ENCODE measurements around the gene CNTNAP4. TPM values are rescaled to one million over a fixed set of nuclear protein-coding genes. Genes with fewer than 3 reads are reported as not detected.

Gene CNTNAP4
- total and polyA plus RNA-seq, 10 donors: 0.23 TPM; not detected in 9

- 49 to 71% (median 59%) methylated on average over 3 of the region's 3 CpGs for WGBS, 5 donors
- Histone ChIP-seq H3K4me1 (no peaks in the 10 kb centered on the region), H3K27ac (no peak overlapping the region), H3K4me3 (no peak overlapping the region), H3K27me3 (replicated peaks in 1 of 7) (no peaks in the 10 kb centered on the region), H3K36me3 (no peaks in the 10 kb centered on the region), H3K9me3 (no peaks in the 10 kb centered on the region)
- no peak for TF ChIP-seq POLR2AphosphoS5 (IDR thresholded peaks at IDR 0.05)
- intact Hi-C loops (cut with DNase I; ENCODE audit: low total_unique reads): no loop called here
- DNase-seq: no peak
Measured at GRCh38 chr16:76343769-76344168, 66.6 kb downstream of the CNTNAP4 start.

- TF ChIP-seq POLR2A (IDR thresholded peaks at IDR 0.05): no peak
- H3K9me3 ChIP-seq: no peaks in the 10 kb centered on the region
- DNase-seq: no peak
- H3K4me1 ChIP-seq: no peaks in the 10 kb centered on the region
- no peaks in the 10 kb centered on the region for H3K36me3 ChIP-seq
- intact Hi-C loops (cut with DNase I; ENCODE audit: low total_unique reads): no loop called here
- H3K27me3 ChIP-seq (replicated peaks in 1 of 7): no peaks in the 10 kb centered on the region
- H3K27ac ChIP-seq: no peak overlapping the region
- WGBS, 5 donors: 49 to 72% (median 64%) methylated on average over 3 of the region's 3 CpGs
- no peak overlapping the region for H3K4me3 ChIP-seq
Measured at GRCh38 chr16:76345163-76345661, 68.0 kb downstream of the CNTNAP4 start.

- Histone ChIP-seq H3K4me3 (no peak overlapping the region), H3K4me1 (no peaks in the 10 kb centered on the region), H3K27me3 (replicated peaks in 1 of 7) (no peaks in the 10 kb centered on the region), H3K27ac (no peak overlapping the region), H3K9me3 (no peaks in the 10 kb centered on the region), H3K36me3 (no peaks in the 10 kb centered on the region)
- intact Hi-C loops (cut with DNase I; ENCODE audit: low total_unique reads): no loop called here
- TF ChIP-seq POLR2A (IDR thresholded peaks at IDR 0.05) (no peak), CTCF (IDR thresholded peaks at IDR 0.05 in 8 of 11, conservative IDR thresholded peaks at IDR 0.05 in 3 of 11) (no peak)
- no peak for DNase-seq
- WGBS, 5 donors: 72 to 96% (median 90%) methylated on average over 3 of the region's 3 CpGs
Measured at GRCh38 chr16:76346210-76346609, 69.0 kb downstream of the CNTNAP4 start.

- DNase-seq: no peak
- TF ChIP-seq CTCF (IDR thresholded peaks at IDR 0.05 in 8 of 11, conservative IDR thresholded peaks at IDR 0.05 in 3 of 11): no peak
- TF ChIP-seq POLR2AphosphoS5 (IDR thresholded peaks at IDR 0.05): no peak
- no peak for TF ChIP-seq POLR2A (IDR thresholded peaks at IDR 0.05)
- intact Hi-C loops (cut with DNase I; ENCODE audit: low total_unique reads): no loop called here
- Histone ChIP-seq H3K4me1 (no peaks in the 10 kb centered on the region), H3K27me3 (replicated peaks in 1 of 7) (no peaks in the 10 kb centered on the region), H3K4me3 (no peak overlapping the region), H3K9me3 (no peaks in the 10 kb centered on the region), H3K27ac (no peak overlapping the region), H3K36me3 (no peaks in the 10 kb centered on the region)
- WGBS, 5 donors: 71 to 81% (median 79%) methylated on average over 5 of the region's 5 CpGs
Measured at GRCh38 chr16:76351441-76351840, 74.2 kb downstream of the CNTNAP4 start.

GRCh38 chr16:76360404-76360803, 83.2 kb downstream of the CNTNAP4 start:
- H3K4me1 ChIP-seq: no peaks in the 10 kb centered on the region
- intact Hi-C loops (cut with DNase I; ENCODE audit: low total_unique reads): no loop called here
- H3K27ac ChIP-seq: no peak overlapping the region
- H3K36me3 ChIP-seq: no peaks in the 10 kb centered on the region
- 68 to 88% (median 78%) methylated on average over 1 of the region's 1 CpG for WGBS, 5 donors
- TF ChIP-seq POLR2A (IDR thresholded peaks at IDR 0.05) (no peak), CTCF (IDR thresholded peaks at IDR 0.05 in 8 of 11, conservative IDR thresholded peaks at IDR 0.05 in 3 of 11) (no peak), POLR2AphosphoS5 (IDR thresholded peaks at IDR 0.05) (no peak)
- peaks cover 0 to 4% (median 0%) of the 10 kb centered on the region in 8 donors for H3K9me3 ChIP-seq
- no peaks in the 10 kb centered on the region for H3K27me3 ChIP-seq (replicated peaks in 1 of 7)
- no peak overlapping the region for H3K4me3 ChIP-seq
- no peak for DNase-seq

Data from spleen (tissue), 11 donors.